HG03060 (cell line): ENCODE results near the gene PLD3.

Experiments used
- ATAC-seq: cut with Tn5 transposase; IDR thresholded peaks from one replicate; pipeline ENCODE4 v1.9.1; 2021; ENCODE audit warnings: low read depth, moderate number of reproducible peaks; ENCODE audit not compliant: unreplicated experiment

The PLD3 gene, protein sequence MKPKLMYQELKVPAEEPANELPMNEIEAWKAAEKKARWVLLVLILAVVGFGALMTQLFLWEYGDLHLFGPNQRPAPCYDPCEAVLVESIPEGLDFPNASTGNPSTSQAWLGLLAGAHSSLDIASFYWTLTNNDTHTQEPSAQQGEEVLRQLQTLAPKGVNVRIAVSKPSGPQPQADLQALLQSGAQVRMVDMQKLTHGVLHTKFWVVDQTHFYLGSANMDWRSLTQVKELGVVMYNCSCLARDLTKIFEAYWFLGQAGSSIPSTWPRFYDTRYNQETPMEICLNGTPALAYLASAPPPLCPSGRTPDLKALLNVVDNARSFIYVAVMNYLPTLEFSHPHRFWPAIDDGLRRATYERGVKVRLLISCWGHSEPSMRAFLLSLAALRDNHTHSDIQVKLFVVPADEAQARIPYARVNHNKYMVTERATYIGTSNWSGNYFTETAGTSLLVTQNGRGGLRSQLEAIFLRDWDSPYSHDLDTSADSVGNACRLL

GRCh38 chr19:40348125-40348913 is at the start of gene PLD3, which contains the start of gene C19orf47:
PLD3 (plus strand) TSS chr19:40348695; CDS start chr19:40366484, 17,789 bp downstream.
C19orf47 (minus strand) TSS chr19:40348397; CDS start chr19:40341857, 6,540 bp downstream.
- ATAC-seq: peak; percentile 87

GRCh38 chr19:40300668-40301067 is 47.8 kb upstream of the PLD3 start:
- no peak for ATAC-seq

DNA sequence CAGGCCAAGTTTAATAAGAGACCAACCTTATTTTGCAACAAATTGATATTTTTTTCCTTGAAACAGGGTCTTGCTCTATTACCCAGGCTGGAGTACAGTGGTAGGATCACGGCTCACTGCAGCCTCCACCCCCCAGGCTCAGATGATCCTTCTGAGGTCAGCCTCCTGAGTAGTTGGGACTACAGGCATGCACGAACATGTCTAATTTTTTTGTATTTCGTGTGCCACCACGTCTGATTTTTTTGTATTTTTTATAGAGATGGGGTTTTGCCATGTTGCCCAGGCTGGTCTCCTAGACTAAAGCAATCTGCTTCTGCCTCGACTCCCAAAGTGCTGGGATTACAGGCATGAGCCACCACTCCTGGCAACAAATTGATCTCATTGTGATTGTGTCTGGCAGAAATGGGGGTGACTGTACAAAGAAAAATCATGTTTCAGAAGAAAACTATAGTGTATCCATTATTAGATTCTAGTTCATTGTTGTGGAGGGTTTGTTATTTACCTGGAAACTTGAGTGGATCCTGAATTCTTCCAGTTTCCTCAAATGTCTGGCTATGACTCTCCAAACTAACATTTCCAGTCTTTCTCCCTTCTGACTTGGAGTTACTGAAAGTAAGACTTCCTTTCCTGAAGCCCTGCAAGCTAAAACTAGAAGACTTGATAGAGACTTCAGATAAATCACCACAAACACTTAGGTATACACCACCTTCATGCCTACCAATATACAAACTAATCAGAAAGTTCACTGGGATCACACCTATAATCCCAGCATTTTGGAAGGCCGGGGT is 46.1 kb upstream of the PLD3 start:
- no peak for ATAC-seq

GRCh38 chr19:40303765-40304164 is 44.7 kb upstream of the PLD3 start:
- ATAC-seq: no peak

DNA sequence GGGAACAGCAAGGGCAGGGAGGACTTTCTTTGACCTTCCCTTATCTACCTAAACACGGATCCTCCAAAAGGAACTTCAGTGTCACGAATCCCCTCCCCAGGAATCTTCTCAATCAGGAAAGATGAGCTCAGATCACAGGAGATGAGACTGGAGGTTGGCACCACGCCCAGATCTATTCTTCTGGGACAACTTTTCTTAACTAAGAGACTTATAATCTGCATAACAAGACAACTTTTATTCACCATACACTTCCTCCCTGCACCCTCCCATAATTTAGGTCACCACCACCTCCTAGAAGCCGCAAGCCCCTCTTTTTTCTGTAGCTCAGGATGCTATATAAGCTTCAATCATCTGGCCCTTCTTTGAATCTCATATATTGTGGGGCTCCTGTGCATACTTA is 44.2 kb upstream of the PLD3 start:
- ATAC-seq: no peak

DNA sequence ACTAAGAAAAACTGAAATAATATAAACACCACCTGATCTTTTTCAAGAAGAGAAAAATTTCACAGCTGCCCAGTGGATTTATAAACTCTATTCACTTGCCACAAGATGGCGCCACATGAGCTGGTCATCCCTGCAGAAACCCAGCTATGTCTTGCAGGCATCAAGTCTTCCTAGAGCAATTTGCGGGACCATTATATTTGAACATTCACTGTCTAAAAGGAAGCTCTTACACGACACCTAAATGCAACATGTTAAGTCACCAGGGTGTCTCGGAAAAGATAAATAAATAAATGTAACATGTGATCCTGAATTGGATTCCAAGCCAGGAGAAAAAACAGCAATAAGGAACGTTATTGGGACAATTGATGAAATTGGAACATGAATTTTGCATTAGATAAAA is 43.1 kb upstream of the PLD3 start:
- no peak for ATAC-seq

DNA sequence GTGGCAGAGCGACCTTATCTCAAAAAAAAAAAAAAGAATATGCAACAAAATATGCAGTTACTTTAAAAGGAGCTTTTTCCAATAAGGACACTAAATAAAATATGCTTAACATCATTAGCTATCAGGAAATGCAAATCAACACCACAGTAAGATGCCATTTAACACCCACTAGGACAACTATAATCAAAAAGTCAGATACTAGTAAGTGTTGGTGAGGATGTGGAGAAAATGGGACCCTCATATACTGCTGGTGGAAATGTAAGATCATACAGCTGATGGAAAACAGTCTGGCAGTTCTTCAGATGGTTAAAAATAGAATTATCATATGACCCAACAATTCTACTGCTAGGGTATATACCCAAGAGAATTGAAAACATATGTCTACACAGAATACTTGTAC is 38.8 kb upstream of the PLD3 start:
- ATAC-seq: no peak

- ATAC-seq: no peak
Observed at GRCh38 chr19:40312533-40312932, 36.0 kb upstream of the PLD3 start.

DNA sequence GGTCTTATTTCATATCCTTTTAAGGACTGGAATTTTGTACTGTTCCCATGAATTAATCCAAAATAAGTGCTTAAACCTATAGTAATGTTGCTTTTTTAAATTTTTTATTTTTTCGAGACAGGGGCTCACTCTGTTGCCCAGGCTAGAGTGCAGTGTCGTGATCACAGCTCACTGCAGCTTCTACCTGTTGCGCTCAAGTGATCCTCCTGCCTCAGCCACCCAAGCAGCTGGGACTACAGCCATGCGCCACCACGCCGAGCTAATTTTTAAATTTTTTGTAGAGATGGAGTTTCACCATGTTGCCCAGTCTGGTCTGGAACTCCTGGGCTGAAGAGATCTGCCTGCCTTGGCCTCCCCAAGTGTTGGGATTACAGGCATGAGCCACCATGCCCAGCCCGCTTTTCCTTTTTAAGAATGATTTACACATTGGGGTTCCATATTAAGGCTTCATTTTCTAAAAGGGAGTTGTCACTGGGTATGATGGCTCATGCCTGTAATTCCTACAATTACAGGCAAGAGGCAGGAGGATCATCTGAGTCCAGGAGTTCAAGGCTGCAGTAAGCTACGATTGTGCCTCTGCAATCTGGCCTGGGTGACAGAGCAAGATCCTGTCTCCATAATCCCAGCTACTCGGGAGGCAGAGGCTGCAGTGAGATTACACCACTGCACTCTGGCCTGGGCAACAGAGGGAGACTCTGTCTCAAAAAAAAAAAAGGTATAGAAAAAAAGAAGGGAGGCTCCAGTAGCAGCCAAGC is 35.1 kb upstream of the PLD3 start:
- no peak for ATAC-seq

DNA sequence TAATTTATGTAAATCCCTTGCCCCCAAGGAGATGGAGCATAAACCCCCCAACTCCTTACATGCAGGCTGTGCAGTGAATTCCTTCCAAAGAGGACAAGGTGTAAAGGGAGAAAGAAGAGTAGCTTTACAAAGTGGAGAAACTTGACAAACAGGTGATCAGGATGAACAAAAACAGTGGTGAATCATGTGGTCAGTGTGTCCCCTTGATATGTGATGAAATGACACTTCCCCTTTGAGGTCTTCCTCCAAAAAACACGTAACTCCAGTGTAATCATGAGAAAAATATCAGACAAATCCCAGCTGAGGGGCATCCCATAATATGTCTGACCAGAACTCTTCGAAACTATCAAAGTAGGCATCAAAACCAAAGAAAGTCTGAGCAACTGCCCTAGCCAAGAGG is 33.8 kb upstream of the PLD3 start:
- ATAC-seq: no peak

- ATAC-seq: no peak
Observed at GRCh38 chr19:40315812-40316470, 32.6 kb upstream of the PLD3 start.

GRCh38 chr19:40317338-40317737 is 31.2 kb upstream of the PLD3 start:
- ATAC-seq: no peak

- ATAC-seq: no peak
Observed at GRCh38 chr19:40320558-40320935, 27.9 kb upstream of the PLD3 start.

GRCh38 chr19:40321076-40321475 is 27.4 kb upstream of the PLD3 start:
- no peak for ATAC-seq

- no peak for ATAC-seq
Observed at GRCh38 chr19:40321566-40322270, 26.8 kb upstream of the PLD3 start.

DNA sequence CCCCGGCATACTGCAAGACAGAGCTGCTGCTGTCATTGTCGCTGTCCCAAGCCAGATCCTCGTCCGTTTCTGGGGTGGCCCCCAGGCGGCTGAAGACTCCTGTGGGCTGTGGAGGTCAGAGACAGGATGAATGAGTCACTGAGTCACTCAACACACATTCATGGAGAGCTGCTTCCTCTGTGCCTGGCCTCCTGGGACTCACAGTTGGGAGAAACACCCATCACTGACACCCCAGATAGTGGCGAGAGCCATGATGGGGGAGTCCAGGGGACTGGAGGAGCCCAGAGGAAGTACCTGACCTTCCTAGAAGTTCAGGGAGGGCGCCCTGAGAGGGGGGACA is 26.3 kb upstream of the PLD3 start:
- no peak for ATAC-seq

DNA sequence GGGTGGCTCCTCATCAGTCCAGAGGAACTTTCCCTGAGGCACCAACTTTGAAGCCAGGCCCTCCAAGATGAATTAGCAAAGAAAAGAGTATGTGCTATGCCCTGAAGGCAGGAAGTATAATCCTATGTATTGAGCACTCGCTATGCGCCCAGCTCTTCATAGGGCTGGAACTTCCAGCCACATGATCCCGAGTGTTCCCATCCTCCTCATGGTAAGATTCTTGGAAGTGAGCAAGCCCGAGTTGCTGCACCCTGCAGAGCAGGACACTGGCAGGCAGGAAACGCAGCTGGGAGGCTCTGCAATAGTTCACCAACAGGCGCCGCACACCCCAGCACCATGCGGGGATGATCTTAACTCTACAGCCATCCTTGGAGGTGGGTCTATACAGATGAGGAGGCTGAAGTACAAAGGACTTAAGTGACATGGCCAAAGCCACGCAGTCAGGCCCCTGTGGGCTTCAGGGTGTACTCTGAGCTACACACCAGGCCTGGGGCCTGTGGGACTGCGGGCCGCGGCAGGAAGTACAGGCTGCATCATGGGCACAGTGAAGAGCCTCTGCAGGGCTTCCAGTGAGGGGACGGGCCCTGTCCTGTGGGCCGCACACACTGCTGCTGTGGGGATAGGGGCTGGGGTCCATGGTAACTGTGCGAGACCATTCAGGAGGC is 25.4 kb upstream of the PLD3 start:
- ATAC-seq: no peak

DNA sequence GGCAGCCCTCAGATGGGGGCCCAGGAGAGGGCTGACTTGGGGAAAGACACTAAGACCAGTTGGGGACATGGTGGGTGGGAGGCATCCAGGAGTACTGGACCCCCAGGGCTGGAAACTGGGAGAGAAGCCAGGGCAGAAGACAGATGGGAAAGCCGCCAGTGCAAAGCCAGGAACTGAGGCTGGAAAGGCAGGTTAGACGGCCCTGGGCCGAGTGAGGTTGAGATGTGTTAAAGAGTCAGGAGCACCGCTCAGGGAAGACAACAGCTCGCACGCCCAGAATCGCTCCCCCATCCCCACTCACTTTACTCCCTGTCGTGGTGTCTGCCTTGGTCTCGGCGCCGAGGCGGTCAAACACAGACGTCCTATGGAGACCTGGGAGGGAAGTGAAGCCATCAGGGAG is 24.8 kb upstream of the PLD3 start:
- ATAC-seq: no peak

- no peak for ATAC-seq
Observed at GRCh38 chr19:40326201-40326600, 22.3 kb upstream of the PLD3 start.
